HG03060 (cell line): ENCODE results near the gene IRF2BP1.
"Not testable (repeated sequence)": the region's sequence is repeated elsewhere in the genome, so short reads cannot be mapped to it uniquely, and the experiment has no call there.

Experiments
- ATAC-seq: cut with Tn5 transposase; IDR thresholded peaks from one replicate; pipeline ENCODE4 v1.9.1; 2021; ENCODE audit warnings: low read depth, moderate number of reproducible peaks; ENCODE audit not compliant: unreplicated experiment

Gene IRF2BP1

GRCh38 chr19:45902651-45903625 is 17.0 kb upstream of the IRF2BP1 start:
- ATAC-seq = peak; percentile 90

- no peak for ATAC-seq
Measured at GRCh38 chr19:45901912-45902650, 16.1 kb upstream of the IRF2BP1 start, which contains the start of gene MYPOP. MYPOP (minus strand) TSS chr19:45902613; CDS start chr19:45901773, 840 bp downstream.

- no peak for ATAC-seq
Measured at GRCh38 chr19:45901432-45901911, 15.5 kb upstream of the IRF2BP1 start.

GRCh38 chr19:45900738-45901431 is 14.9 kb upstream of the IRF2BP1 start:
- no peak for ATAC-seq

- ATAC-seq = no peak
Measured at GRCh38 chr19:45899919-45900589, 14.1 kb upstream of the IRF2BP1 start.

- no peak for ATAC-seq
Measured at GRCh38 chr19:45899253-45899652, 13.3 kb upstream of the IRF2BP1 start.

- ATAC-seq = no peak
Measured at GRCh38 chr19:45897261-45897812, 11.4 kb upstream of the IRF2BP1 start.

GRCh38 chr19:45895983-45896599 is 10.2 kb upstream of the IRF2BP1 start:
- ATAC-seq = not testable (repeated sequence)

- ATAC-seq = no peak
Measured at GRCh38 chr19:45895519-45895972, 9.6 kb upstream of the IRF2BP1 start.

GRCh38 chr19:45890877-45891276 is 4.9 kb upstream of the IRF2BP1 start:
- no peak for ATAC-seq

GRCh38 chr19:45889210-45889885 is 3.4 kb upstream of the IRF2BP1 start:
- ATAC-seq = no peak

- no peak for ATAC-seq
Measured at GRCh38 chr19:45887200-45887710, 1.3 kb upstream of the IRF2BP1 start.

- peak; percentile 37 for ATAC-seq
Measured at GRCh38 chr19:45886427-45887199, 672 bp upstream of the IRF2BP1 start.

GRCh38 chr19:45884682-45885555 is 1.0 kb downstream of the IRF2BP1 start:
- no peak for ATAC-seq

GRCh38 chr19:45883881-45884681 is 1.9 kb downstream of the IRF2BP1 start:
- ATAC-seq = no peak

- no peak for ATAC-seq
Measured at GRCh38 chr19:45883586-45883880, 2.4 kb downstream of the IRF2BP1 start.
